ENCODE measurements around the gene B4GALT6.

B4GALT6 gene

DNA sequence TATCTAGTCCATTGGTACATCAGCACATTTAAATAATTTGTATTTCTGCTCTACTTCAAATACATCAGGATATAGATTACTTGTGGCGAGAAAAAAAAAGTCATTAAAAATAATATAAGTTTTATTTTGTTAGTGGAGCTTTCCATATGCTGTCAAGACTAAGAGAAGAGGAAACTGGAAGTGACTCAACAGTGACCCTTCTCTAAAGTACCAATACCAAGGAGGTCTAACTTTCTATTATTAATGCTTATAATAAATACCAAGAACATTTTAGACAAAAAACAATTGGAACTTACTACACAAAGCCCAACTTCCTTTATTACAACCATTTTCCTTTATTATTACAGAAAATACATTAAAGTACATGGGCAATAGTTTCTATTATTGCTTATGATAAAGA is 52.9 kb downstream of the B4GALT6 start:
- DNase-seq (ENCODE audit: insufficient read length, low spot score) (no peak), FAIRE-seq (no peak)
- TF ChIP-seq POLR2AphosphoS5 (IDR thresholded peaks at IDR 0.05; ENCODE audit: low read depth, low read length) (no peak), POLR2A (IDR thresholded peaks at IDR 0.05; ENCODE audit: low read depth, low read length) (no peak), TAF1 (IDR thresholded peaks at IDR 0.05; ENCODE audit: low read depth, low read length) (no peak), SPI1 (IDR thresholded peaks at IDR 0.05; ENCODE audit: low read depth, low read length) (no peak), POU2F2 (IDR thresholded peaks at IDR 0.05; ENCODE audit: low read depth, low read length) (no peak), PAX5 (IDR thresholded peaks at IDR 0.05; ENCODE audit: insufficient read depth, low read length, severe bottlenecking) (no peak)

DNA sequence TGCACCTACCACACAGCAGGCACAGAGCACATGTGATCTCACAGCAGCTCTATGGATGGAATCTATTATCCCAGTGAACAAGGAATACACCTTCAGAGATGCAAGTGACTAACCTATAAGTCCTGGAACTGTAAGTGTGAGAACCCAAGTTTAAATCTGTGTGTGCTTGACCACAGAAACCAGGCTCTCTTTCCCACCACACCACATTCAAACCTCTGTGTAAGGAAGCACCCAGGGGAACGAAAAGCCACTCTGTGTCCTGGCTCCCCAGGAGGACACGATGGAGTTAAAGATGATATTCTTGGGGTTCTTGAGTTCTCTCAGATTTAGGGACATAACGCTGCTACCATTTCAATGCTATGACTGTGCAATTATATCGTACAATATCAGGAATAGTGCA is 53.8 kb downstream of the B4GALT6 start:
- TF ChIP-seq SPI1 (IDR thresholded peaks at IDR 0.05; ENCODE audit: low read depth, low read length) (no peak), PAX5 (IDR thresholded peaks at IDR 0.05; ENCODE audit: insufficient read depth, low read length, severe bottlenecking) (no peak), POLR2AphosphoS5 (IDR thresholded peaks at IDR 0.05; ENCODE audit: low read depth, low read length) (no peak), POLR2A (IDR thresholded peaks at IDR 0.05; ENCODE audit: low read depth, low read length) (no peak), TAF1 (IDR thresholded peaks at IDR 0.05; ENCODE audit: low read depth, low read length) (no peak), POU2F2 (IDR thresholded peaks at IDR 0.05; ENCODE audit: low read depth, low read length) (no peak)
- DNase-seq (ENCODE audit: insufficient read length, low spot score) (no peak), FAIRE-seq (peak; percentile 28)

DNA sequence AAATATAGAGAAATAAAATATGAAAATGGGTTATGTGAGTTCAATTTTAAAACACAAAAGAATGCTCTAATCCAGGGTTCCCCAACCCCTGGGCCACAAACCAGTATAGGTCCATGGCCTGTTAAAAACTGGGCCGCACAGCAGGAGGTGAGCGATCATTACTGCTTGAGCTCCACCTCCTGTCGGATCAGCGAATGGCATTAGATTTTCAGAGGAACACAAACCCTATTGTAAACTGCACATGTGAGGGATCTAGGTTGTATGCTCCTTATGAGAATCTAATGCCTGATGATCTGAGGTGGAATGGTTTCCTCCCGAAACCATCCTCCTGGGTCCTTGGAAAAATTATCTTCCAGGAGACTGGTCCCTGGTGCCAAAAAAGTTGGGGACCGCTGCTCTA is 58.0 kb downstream of the B4GALT6 start:
- DNase-seq (ENCODE audit: insufficient read length, low spot score): no peak
- FAIRE-seq: no peak
- no peak for TF ChIP-seq POLR2A (IDR thresholded peaks at IDR 0.05; ENCODE audit: low read depth, low read length)
- no peak for TF ChIP-seq PAX5 (IDR thresholded peaks at IDR 0.05; ENCODE audit: insufficient read depth, low read length, severe bottlenecking)
- TF ChIP-seq POLR2AphosphoS5 (IDR thresholded peaks at IDR 0.05; ENCODE audit: low read depth, low read length): no peak
- no peak for TF ChIP-seq SPI1 (IDR thresholded peaks at IDR 0.05; ENCODE audit: low read depth, low read length)
- no peak for TF ChIP-seq TAF1 (IDR thresholded peaks at IDR 0.05; ENCODE audit: low read depth, low read length)

DNA sequence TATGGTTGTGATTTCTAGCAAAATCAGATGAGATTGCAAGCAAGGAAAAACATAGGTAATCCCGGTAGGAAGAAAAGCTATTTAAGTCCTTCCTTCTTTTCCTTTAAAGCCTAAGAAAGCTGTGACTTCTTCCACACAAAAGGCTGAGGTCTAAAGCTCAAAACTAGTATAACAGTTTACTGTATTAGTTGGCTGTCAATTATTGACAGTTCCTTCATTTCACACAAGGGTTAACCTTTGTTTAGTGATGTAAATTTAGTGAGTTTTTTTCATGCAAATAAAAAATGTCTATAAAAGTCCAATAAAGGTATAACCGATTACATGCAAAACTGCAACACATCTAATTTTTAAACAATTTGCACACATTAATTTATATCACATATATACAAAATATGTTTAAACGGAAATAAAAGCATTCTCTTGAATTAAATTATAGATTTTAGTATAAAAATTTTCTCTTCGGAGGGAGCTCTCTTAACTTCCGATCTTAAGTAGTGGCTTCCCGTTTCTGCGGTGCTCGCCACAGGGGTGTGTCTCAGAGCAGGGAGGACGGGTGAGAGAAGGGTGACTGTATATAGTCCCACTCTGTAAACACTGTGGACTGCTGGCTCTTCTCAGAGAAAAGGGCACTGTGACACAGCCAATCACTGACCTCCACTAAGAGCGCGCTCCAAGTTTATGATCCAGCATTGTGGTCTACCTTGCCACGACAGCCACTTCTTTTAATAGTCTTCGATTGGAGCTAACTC is 59.3 kb downstream of the B4GALT6 start:
- DNase-seq (ENCODE audit: insufficient read length, low spot score) (no peak), FAIRE-seq (no peak)
- TF ChIP-seq TAF1 (IDR thresholded peaks at IDR 0.05; ENCODE audit: low read depth, low read length): no peak
- no peak for TF ChIP-seq POLR2AphosphoS5 (IDR thresholded peaks at IDR 0.05; ENCODE audit: low read depth, low read length)
- no peak for TF ChIP-seq SPI1 (IDR thresholded peaks at IDR 0.05; ENCODE audit: low read depth, low read length)
- TF ChIP-seq PAX5 (IDR thresholded peaks at IDR 0.05; ENCODE audit: insufficient read depth, low read length, severe bottlenecking): no peak
- TF ChIP-seq POLR2A (IDR thresholded peaks at IDR 0.05; ENCODE audit: low read depth, low read length): no peak
- TF ChIP-seq POU2F2 (IDR thresholded peaks at IDR 0.05; ENCODE audit: low read depth, low read length): no peak

DNA sequence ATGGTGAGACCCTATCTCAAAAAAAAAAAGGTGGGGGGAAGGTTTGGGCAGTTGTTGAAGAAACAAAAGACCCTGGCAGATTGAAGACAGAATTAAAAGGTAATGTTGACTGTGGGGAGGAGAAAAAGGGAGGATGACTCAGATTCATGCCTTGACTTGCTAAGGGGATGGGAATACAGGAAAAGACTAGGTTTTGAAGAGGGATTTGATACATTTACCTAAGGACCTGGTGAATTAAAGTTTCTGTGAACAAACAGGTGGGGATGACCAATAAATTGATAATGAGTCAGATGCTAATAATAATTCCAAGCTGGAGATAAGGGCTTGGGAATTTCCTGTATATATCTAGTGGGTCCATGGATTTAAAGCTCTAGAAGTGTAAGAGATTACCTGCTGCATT is 65.1 kb downstream of the B4GALT6 start:
- DNase-seq (ENCODE audit: insufficient read length, low spot score): no peak
- TF ChIP-seq POLR2A (IDR thresholded peaks at IDR 0.05; ENCODE audit: low read depth, low read length): no peak
- no peak for TF ChIP-seq TAF1 (IDR thresholded peaks at IDR 0.05; ENCODE audit: low read depth, low read length)
- TF ChIP-seq SPI1 (IDR thresholded peaks at IDR 0.05; ENCODE audit: low read depth, low read length): no peak
- no peak for TF ChIP-seq PAX5 (IDR thresholded peaks at IDR 0.05; ENCODE audit: insufficient read depth, low read length, severe bottlenecking)
- TF ChIP-seq POU2F2 (IDR thresholded peaks at IDR 0.05; ENCODE audit: low read depth, low read length): no peak
- no peak for TF ChIP-seq POLR2AphosphoS5 (IDR thresholded peaks at IDR 0.05; ENCODE audit: low read depth, low read length)
- no peak for FAIRE-seq

DNA sequence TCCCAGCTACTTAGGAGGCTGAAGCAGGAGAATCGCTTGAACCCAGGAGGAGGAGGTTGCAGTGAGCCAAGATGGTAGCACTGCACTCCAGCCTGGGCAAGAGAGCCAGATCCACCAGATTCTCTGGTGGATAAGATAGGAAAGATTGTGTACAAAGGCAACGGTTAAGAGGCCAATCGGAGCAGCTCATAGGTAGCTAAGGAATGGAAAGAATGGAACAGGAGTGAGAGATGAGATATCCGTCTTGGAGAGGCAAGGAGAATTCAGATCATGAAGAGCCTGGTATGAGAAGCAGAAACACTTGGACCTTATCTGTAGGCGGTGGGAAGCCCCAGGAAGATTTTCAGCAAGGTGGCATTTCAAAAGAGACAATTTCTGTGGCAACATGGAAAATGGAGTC is 65.6 kb downstream of the B4GALT6 start:
- TF ChIP-seq TAF1 (IDR thresholded peaks at IDR 0.05; ENCODE audit: low read depth, low read length): no peak
- TF ChIP-seq PAX5 (IDR thresholded peaks at IDR 0.05; ENCODE audit: insufficient read depth, low read length, severe bottlenecking): no peak
- TF ChIP-seq POU2F2 (IDR thresholded peaks at IDR 0.05; ENCODE audit: low read depth, low read length): no peak
- no peak for TF ChIP-seq POLR2AphosphoS5 (IDR thresholded peaks at IDR 0.05; ENCODE audit: low read depth, low read length)
- no peak for TF ChIP-seq POLR2A (IDR thresholded peaks at IDR 0.05; ENCODE audit: low read depth, low read length)
- no peak for TF ChIP-seq SPI1 (IDR thresholded peaks at IDR 0.05; ENCODE audit: low read depth, low read length)
- FAIRE-seq (no peak), DNase-seq (ENCODE audit: insufficient read length, low spot score) (no peak)

DNA sequence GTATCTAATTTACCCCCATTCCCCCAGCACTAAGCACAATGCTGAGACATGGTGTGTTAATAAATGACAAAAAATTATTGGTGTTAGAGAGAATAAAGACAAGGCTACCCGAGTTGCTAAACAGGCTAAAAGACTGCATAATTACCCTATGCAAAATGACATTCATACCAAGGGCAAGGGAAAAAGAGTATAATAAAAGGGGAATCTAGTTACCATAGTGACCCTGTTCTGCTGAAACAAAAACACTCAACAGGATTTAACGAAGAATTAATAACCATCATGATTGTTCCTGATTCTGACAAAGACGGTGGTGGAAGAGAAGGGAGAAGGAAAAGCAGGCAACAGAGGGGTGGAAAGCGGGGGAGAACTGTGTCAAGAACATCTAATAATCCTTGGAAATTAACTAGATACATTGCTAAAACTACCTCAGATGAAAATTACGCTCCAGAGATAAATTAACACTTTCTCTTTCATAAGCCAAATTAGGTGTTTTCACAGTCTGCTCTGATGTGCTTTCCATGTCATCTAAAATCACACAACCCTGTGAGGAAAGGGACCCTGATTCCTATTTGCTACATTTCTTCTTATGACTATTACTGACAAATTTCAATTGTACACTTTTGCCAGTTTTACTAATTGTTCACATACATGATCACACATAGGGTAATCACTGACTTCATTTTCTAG is 67.2 kb downstream of the B4GALT6 start:
- FAIRE-seq (peak; percentile 38), DNase-seq (ENCODE audit: insufficient read length, low spot score) (no peak)
- no peak for TF ChIP-seq POU2F2 (IDR thresholded peaks at IDR 0.05; ENCODE audit: low read depth, low read length)
- TF ChIP-seq PAX5 (IDR thresholded peaks at IDR 0.05; ENCODE audit: insufficient read depth, low read length, severe bottlenecking): no peak
- no peak for TF ChIP-seq SPI1 (IDR thresholded peaks at IDR 0.05; ENCODE audit: low read depth, low read length)
- no peak for TF ChIP-seq POLR2AphosphoS5 (IDR thresholded peaks at IDR 0.05; ENCODE audit: low read depth, low read length)
- no peak for TF ChIP-seq TAF1 (IDR thresholded peaks at IDR 0.05; ENCODE audit: low read depth, low read length)
- no peak for TF ChIP-seq POLR2A (IDR thresholded peaks at IDR 0.05; ENCODE audit: low read depth, low read length)

DNA sequence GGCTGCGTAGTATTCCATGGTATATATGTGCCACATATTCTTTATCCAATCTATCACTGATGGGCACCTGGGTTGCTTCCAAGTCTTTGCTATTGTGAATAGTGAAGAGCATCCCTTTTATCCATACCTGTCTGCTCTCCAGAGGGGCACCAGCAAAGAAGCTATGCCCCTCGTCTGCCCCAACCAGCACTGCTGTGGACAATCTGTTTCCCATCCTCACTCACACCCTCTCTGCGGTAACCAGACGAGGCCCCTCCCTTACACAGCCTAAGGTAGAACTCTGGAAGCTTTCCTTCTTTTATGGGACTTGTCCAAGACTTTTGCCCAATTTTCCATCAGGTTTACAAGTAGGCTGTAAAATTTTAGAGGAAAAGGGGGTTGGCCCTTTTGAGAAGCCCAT is 67.8 kb downstream of the B4GALT6 start:
- FAIRE-seq (no peak), DNase-seq (ENCODE audit: insufficient read length, low spot score) (no peak)
- no peak for TF ChIP-seq POLR2A (IDR thresholded peaks at IDR 0.05; ENCODE audit: low read depth, low read length)
- TF ChIP-seq POLR2AphosphoS5 (IDR thresholded peaks at IDR 0.05; ENCODE audit: low read depth, low read length): peak; percentile 32; the same call in 1 of the 2 replicates

DNA sequence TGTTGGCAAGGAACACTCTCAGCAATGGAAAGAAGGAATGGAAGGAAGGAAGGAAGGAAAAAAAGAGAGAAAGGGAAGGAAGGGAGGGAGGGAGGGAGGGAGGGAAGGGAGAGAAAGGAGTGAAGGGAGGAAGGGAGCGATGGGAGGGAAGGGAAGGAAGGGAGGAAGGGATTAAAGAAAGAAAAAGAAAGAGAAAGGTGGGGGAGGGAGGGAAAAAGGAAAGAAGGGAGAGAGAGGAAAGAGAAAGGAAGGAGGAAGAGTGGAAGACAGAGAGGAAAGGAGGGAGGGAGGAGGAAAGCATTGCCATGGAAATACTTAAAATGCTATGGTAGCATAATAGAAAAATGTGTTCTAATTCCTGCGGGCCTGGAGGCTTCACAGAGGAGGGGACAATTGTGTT is 70.3 kb downstream of the B4GALT6 start:
- DNase-seq (ENCODE audit: insufficient read length, low spot score) (no peak), FAIRE-seq (no peak)
- TF ChIP-seq POU2F2 (IDR thresholded peaks at IDR 0.05; ENCODE audit: low read depth, low read length) (no peak), SPI1 (IDR thresholded peaks at IDR 0.05; ENCODE audit: low read depth, low read length) (no peak), TAF1 (IDR thresholded peaks at IDR 0.05; ENCODE audit: low read depth, low read length) (no peak), PAX5 (IDR thresholded peaks at IDR 0.05; ENCODE audit: insufficient read depth, low read length, severe bottlenecking) (no peak), POLR2AphosphoS5 (IDR thresholded peaks at IDR 0.05; ENCODE audit: low read depth, low read length) (no peak)

All from GM12891 (cell line).